Measurements from ENCODE around the gene ENPP7.

Gene ENPP7

DNA sequence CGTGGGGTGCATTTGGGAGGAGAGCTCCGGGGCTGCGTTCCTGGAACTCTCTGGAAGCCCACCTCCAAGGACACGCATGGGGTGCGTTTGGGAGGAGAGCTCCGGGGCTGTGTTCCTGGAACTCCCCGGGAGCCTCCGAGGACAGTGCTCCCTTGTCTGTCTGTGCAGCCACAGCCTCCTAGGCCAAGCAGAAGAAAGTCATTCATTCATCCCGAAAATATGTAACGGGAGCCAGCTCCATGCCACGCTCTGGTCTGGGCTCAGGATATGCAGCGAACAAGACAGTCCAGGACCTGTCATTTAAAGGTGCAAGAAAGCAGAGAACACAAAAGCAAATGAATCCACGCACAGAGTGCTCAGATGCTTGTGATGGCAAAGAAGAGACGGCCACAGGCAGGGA, 7.9 kb downstream of the ENPP7 start:
- TF ChIP-seq SIN3A (IDR thresholded peaks at IDR 0.05; ENCODE audit: borderline replicate concordance, insufficient read depth, low read length) (no peak), FOXP2 (optimal IDR thresholded peaks at IDR 0.05; ENCODE audit: borderline replicate concordance, extremely low read depth, extremely low read length, insufficient read depth) (no peak), TAF1 (IDR thresholded peaks at IDR 0.05; ENCODE audit: borderline replicate concordance, insufficient read depth, low read length) (no peak), POLR2AphosphoS5 (IDR thresholded peaks at IDR 0.05; ENCODE audit: low read depth, low read length) (no peak)
- TF ChIP-seq, protein P1, sequence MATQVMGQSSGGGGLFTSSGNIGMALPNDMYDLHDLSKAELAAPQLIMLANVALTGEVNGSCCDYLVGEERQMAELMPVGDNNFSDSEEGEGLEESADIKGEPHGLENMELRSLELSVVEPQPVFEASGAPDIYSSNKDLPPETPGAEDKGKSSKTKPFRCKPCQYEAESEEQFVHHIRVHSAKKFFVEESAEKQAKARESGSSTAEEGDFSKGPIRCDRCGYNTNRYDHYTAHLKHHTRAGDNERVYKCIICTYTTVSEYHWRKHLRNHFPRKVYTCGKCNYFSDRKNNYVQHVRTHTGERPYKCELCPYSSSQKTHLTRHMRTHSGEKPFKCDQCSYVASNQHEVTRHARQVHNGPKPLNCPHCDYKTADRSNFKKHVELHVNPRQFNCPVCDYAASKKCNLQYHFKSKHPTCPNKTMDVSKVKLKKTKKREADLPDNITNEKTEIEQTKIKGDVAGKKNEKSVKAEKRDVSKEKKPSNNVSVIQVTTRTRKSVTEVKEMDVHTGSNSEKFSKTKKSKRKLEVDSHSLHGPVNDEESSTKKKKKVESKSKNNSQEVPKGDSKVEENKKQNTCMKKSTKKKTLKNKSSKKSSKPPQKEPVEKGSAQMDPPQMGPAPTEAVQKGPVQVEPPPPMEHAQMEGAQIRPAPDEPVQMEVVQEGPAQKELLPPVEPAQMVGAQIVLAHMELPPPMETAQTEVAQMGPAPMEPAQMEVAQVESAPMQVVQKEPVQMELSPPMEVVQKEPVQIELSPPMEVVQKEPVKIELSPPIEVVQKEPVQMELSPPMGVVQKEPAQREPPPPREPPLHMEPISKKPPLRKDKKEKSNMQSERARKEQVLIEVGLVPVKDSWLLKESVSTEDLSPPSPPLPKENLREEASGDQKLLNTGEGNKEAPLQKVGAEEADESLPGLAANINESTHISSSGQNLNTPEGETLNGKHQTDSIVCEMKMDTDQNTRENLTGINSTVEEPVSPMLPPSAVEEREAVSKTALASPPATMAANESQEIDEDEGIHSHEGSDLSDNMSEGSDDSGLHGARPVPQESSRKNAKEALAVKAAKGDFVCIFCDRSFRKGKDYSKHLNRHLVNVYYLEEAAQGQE (IDR thresholded peaks at IDR 0.05; ENCODE audit: insufficient read depth in 1 of 2, low read depth in 2 of 2, low read length in 2 of 2) = no peak

DNA sequence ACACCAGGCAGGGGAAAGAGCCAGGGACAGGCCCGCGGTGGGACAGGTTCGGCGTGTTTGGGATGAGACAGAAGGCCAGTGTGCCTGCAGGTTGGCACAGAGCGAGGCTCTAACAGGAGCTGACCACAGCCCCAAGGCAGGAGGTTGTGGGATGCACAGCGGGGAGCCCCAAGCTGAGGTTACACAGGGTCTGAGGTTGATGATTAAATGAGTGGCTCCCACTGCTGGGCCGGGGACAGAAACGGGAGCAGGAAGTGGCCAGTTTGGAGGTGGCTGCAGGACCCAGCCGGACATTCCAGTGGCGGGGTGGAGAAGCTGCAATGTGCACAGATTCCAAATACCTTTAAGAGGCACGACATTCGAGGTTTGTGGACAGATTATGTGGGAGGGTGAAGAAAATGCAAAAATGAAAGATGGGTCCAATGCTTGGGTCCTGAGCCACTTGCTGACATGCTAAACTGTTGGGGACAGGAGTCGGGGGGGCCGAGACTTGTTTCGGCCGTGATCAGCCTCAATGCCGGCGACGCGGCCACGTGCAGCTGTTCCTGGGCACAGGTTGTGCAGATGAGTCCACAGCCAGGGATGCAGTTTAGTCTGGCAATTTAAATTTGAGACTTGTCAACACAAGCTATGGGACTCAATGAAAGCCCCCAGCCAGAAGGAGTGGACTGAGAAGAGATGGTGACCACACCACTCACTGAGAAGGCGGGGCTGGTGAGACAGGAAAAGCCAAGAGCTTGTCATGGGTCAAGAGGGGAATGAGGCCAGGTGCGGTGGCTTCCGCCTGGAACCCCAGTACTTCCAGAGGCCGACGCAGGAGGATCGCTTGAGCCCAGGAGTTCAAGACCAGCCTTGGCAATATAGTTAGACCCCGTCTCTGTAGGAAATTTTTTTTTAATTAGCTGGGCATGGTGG, 8.7 kb downstream of the ENPP7 start:
- no peak for TF ChIP-seq SIN3A (IDR thresholded peaks at IDR 0.05; ENCODE audit: borderline replicate concordance, insufficient read depth, low read length)
- no peak for TF ChIP-seq FOXP2 (optimal IDR thresholded peaks at IDR 0.05; ENCODE audit: borderline replicate concordance, extremely low read depth, extremely low read length, insufficient read depth)
- TF ChIP-seq TAF1 (IDR thresholded peaks at IDR 0.05; ENCODE audit: borderline replicate concordance, insufficient read depth, low read length) = no peak
- TF ChIP-seq, protein P1 (IDR thresholded peaks at IDR 0.05; ENCODE audit: insufficient read depth in 1 of 2, low read depth in 2 of 2, low read length in 2 of 2) = no peak
- no peak for TF ChIP-seq POLR2AphosphoS5 (IDR thresholded peaks at IDR 0.05; ENCODE audit: low read depth, low read length)

DNA sequence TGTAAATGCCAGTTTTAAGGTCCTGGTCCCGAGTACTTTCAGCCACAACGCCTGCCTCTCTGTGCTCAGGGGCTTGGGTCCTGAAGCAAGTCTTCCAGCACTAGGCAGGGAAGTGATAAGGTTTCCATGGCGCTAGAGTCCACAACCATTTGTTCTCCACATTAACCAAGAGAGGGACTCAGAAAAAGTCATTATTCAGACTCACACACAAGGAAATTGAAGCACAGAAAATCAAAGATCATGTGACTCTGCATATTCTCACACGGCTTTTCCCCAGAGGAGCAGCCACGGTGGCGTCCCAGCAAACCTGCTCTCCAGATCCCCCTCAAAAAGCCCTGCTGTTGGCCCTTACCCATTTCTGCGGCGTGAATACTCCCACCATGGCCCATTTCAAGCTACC, 9.7 kb downstream of the ENPP7 start:
- TF ChIP-seq TAF1 (IDR thresholded peaks at IDR 0.05; ENCODE audit: borderline replicate concordance, insufficient read depth, low read length) (no peak), FOXP2 (optimal IDR thresholded peaks at IDR 0.05; ENCODE audit: borderline replicate concordance, extremely low read depth, extremely low read length, insufficient read depth) (no peak), POLR2AphosphoS5 (IDR thresholded peaks at IDR 0.05; ENCODE audit: low read depth, low read length) (no peak), SIN3A (IDR thresholded peaks at IDR 0.05; ENCODE audit: borderline replicate concordance, insufficient read depth, low read length) (no peak)
- TF ChIP-seq, protein P1 (IDR thresholded peaks at IDR 0.05; ENCODE audit: insufficient read depth in 1 of 2, low read depth in 2 of 2, low read length in 2 of 2) = no peak

DNA sequence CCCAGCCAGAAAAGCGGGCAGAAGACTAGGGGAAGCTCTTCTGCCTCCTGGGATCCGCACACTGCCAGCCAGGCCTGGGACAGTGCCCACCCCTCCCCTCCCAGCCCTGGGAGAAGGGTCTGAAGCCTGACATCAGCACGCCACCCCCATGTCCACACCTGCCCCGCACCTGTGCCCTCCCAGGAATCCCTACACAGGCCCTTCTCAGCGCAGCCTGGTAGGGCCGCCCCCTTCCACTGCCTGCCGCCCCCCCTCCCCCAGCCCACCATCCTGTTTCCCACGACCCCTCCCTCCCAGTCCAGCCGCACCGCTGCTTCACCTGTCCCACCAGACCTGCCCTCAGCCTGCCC, 10.6 kb downstream of the ENPP7 start:
- no peak for TF ChIP-seq SIN3A (IDR thresholded peaks at IDR 0.05; ENCODE audit: borderline replicate concordance, insufficient read depth, low read length)
- TF ChIP-seq FOXP2 (optimal IDR thresholded peaks at IDR 0.05; ENCODE audit: borderline replicate concordance, extremely low read depth, extremely low read length, insufficient read depth) = no peak
- TF ChIP-seq TAF1 (IDR thresholded peaks at IDR 0.05; ENCODE audit: borderline replicate concordance, insufficient read depth, low read length) = no peak
- TF ChIP-seq POLR2AphosphoS5 (IDR thresholded peaks at IDR 0.05; ENCODE audit: low read depth, low read length) = no peak
- TF ChIP-seq, protein P1 (IDR thresholded peaks at IDR 0.05; ENCODE audit: insufficient read depth in 1 of 2, low read depth in 2 of 2, low read length in 2 of 2) = no peak
